Measurements from ENCODE around the gene CDRT15.
A peak's percentile ranks its signal among the peaks of the same experiment; 100 is the strongest.

The CDRT15 gene

DNA sequence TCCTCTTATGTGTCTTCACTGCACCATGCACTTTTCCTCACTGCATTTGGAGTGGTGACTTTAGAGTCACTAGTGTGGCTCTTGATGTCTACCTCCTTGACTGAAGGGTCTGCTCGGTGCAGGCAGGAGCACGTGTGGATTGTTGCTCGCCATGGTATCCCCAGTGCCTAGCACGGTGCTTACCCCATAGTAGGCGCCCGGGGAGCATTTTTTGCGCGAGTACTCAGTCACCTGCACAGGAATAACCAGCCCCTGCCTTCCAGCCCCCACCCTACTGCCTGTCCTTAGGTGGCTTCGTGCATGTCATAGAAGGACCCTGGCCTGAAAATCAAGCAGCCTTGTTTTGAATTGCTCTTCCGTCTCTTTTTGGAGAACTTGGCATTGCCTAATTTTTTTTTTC, 31.3 kb downstream of the CDRT15 start:
- Mint-ChIP-seq H3K4me3 (no peak overlapping the region), H3K27ac (no peak overlapping the region), H3K27me3 (ENCODE audit: low read depth, poor library complexity) (no peaks in the 10 kb centered on the region), H3K9me3 (no peaks in the 10 kb centered on the region), H3K36me3 (ENCODE audit: low read depth) (peaks cover 28% of the 10 kb centered on the region), H3K4me1 (peaks cover 18% of the 10 kb centered on the region)
- no peak for DNase-seq
- TF ChIP-seq, protein P1, sequence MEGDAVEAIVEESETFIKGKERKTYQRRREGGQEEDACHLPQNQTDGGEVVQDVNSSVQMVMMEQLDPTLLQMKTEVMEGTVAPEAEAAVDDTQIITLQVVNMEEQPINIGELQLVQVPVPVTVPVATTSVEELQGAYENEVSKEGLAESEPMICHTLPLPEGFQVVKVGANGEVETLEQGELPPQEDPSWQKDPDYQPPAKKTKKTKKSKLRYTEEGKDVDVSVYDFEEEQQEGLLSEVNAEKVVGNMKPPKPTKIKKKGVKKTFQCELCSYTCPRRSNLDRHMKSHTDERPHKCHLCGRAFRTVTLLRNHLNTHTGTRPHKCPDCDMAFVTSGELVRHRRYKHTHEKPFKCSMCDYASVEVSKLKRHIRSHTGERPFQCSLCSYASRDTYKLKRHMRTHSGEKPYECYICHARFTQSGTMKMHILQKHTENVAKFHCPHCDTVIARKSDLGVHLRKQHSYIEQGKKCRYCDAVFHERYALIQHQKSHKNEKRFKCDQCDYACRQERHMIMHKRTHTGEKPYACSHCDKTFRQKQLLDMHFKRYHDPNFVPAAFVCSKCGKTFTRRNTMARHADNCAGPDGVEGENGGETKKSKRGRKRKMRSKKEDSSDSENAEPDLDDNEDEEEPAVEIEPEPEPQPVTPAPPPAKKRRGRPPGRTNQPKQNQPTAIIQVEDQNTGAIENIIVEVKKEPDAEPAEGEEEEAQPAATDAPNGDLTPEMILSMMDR (IDR thresholded peaks at IDR 0.05), result no peak

DNA sequence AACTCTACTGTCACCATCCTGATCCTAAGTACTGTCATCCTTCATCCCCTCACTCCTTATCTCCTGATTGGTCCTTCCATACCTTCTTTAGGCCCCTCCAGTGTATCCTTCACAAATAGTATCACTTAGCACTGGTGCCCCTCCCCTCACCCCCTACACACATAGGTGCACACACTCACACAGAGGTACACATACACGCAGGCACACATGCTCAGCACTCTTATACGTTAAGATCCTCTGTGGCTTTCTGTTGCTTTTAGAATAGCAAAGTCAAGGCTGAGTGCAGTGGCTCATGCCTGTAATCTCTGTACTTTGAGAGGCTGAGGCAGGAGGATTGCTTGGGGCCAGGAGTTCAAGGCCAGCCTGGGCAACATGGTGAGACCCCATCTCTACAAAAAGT, 32.1 kb downstream of the CDRT15 start:
- no peak overlapping the region for H3K4me3 Mint-ChIP-seq
- no peaks in the 10 kb centered on the region for H3K9me3 Mint-ChIP-seq
- H3K27ac Mint-ChIP-seq, result no peak overlapping the region
- peaks cover 23% of the 10 kb centered on the region for H3K36me3 Mint-ChIP-seq (ENCODE audit: low read depth)
- no peak for DNase-seq
- H3K4me1 Mint-ChIP-seq, result peaks cover 19% of the 10 kb centered on the region
- no peaks in the 10 kb centered on the region for H3K27me3 Mint-ChIP-seq (ENCODE audit: low read depth, poor library complexity)
- TF ChIP-seq, protein P1 (IDR thresholded peaks at IDR 0.05), result no peak

DNA sequence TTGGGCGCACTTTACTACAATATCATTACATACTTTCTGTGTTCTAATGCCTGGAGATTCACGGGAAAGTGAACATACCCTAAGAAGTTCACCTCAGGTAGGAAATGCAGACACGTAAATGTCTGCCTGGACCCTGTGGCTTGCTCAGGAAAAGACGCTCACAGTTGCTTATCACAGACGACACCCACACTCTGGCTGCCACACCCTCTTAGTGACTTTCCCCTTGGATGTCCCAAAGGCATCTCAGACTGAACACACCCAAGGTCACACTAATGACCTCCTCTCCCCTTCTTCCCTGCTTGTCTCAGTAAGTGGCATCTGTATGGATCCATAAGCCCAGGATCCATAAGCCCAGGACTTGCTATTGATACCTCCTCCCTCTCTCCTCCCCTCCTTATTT, 32.6 kb downstream of the CDRT15 start:
- TF ChIP-seq, protein P1 (IDR thresholded peaks at IDR 0.05), result no peak
- Mint-ChIP-seq H3K9me3 (no peaks in the 10 kb centered on the region), H3K4me3 (no peak overlapping the region), H3K27me3 (ENCODE audit: low read depth, poor library complexity) (no peaks in the 10 kb centered on the region), H3K27ac (no peak overlapping the region), H3K4me1 (peaks cover 19% of the 10 kb centered on the region), H3K36me3 (ENCODE audit: low read depth) (peaks cover 23% of the 10 kb centered on the region)
- no peak for DNase-seq

DNA sequence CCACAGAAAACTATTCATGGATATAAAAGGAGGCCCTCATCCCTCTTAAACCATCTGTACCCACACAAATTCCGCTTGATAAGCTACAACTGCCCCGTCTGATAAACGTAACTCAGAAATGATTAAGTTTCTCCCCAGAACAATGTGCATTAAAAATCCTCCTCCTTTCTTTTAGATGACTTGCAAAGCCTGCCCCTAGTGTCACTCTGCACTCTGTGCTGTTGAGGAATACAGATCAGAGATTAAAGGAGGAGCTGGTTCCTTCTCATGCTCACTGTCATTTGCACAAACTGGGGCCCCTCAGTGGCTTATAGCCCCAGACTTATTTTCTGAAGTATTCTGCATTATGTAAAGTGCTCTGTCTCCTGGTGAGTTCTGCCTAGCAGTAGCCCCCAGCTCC, 33.3 kb downstream of the CDRT15 start:
- Mint-ChIP-seq H3K27ac (no peak overlapping the region), H3K27me3 (ENCODE audit: low read depth, poor library complexity) (no peaks in the 10 kb centered on the region), H3K9me3 (no peaks in the 10 kb centered on the region), H3K4me1 (peaks cover 21% of the 10 kb centered on the region), H3K4me3 (no peak overlapping the region), H3K36me3 (ENCODE audit: low read depth) (peaks cover 24% of the 10 kb centered on the region)
- DNase-seq, result no peak
- TF ChIP-seq, protein P1 (IDR thresholded peaks at IDR 0.05), result no peak

DNA sequence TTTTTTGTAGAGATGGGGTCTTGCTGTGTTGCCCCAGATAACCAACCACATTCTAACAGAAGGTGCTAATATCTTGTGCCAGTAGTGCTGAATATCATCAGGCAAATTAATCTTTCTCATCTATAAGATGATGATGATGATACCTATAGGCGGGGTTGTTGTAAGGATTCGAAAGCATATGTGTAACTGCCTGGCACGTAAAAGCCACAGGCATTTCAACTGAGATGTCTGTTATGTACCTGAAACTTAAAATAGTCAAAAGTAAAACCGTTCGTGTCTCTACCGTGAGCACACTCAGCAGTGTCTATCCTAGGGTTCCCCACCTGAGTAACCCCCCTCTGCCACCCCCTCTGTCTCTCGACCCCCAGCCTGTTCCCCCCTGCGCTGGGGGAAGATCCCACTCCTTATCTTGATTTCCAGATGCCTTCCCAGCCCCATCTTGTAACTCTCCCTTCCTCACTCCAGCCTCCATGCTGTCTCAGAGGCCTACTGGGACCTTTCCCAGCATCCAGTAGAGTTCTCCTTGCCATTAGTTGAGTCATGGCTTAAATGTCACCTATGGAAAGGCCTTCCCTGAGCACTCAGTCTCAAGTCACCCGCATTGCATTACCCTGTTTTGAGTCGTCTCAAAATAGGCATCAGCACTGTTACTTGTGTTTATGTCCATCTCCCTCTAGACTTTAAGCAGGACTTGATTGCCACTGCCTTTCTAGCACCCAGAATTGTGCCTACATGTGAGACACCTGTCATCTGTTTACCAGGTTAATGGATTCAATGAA, 34.1 kb downstream of the CDRT15 start:
- Mint-ChIP-seq H3K9me3 (no peaks in the 10 kb centered on the region), H3K36me3 (ENCODE audit: low read depth) (peaks cover 22% of the 10 kb centered on the region), H3K27ac (no peak overlapping the region), H3K4me1 (peaks cover 29% of the 10 kb centered on the region), H3K4me3 (no peak overlapping the region), H3K27me3 (ENCODE audit: low read depth, poor library complexity) (no peaks in the 10 kb centered on the region)
- no peak for DNase-seq
- TF ChIP-seq, protein P1 (IDR thresholded peaks at IDR 0.05), result no peak

DNA sequence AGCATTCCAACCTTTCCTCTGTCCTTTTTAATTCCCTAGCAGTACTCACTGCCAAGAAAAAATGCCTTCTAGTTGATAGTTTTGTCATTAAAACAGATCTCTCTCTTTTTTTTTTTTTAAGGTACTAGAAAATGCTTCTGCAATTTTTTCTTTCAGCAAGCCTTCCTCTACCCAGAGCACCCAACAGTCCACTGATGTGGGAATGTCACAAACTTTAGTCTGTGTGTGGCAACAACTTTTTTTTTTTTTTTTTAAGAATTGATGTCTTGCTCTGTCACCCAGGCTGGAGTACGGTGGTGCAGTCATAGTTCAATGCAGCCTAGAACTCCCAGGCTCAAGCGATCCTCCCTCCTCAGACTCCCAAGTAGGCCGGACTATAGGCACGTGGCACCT, 34.7 kb downstream of the CDRT15 start:
- H3K27ac Mint-ChIP-seq, result peak overlapping the region; percentile 14
- no peaks in the 10 kb centered on the region for H3K9me3 Mint-ChIP-seq

More for the DNA sequence above, 34.7 kb downstream of the CDRT15 start:
- Mint-ChIP-seq H3K36me3 (ENCODE audit: low read depth) (peaks cover 17% of the 10 kb centered on the region), H3K27me3 (ENCODE audit: low read depth, poor library complexity) (no peaks in the 10 kb centered on the region), H3K4me1 (peaks cover 34% of the 10 kb centered on the region), H3K4me3 (no peak overlapping the region)
- TF ChIP-seq, protein P1 (IDR thresholded peaks at IDR 0.05), result no peak
- no peak for DNase-seq

Measured in nephron progenitor cell (in vitro differentiated cells).